IMR-90 (cell line): ENCODE measurements around the gene ARHGEF1. TPM values are rescaled to one million over a fixed set of nuclear protein-coding genes. Genes with fewer than 3 reads are reported as not detected.
"Not testable (repeated sequence)": the region's sequence is repeated elsewhere in the genome, so short reads cannot be mapped to it uniquely, and the experiment has no call there.

Experiments used
- ATAC-seq: fragments of 200-7000 bp; cut with Tn5 transposase; 2 replicates; pipeline ENCODE4 v1.9.1; 2020; ENCODE audit warnings: low read depth, mild to moderate bottlenecking, moderate library complexity
- BruUV-seq: library from RNA; stranded (reverse); fragments of 400-500 nt; replicated peaks from 2 replicates; lab custom pipeline; 2021; lab: Mats Ljungman, UMichigan
- CTCF ChIA-PET: fragments of 300-600 bp; formaldehyde crosslinking; extraction: SDS; loops from one replicate; lab custom pipeline; 2021; ENCODE audit warnings: antibody characterized with exemption; lab: Yijun Ruan, JAX
- POLR2A ChIA-PET: fragments of 300-600 bp; sonication (Branson Sonifier 250); formaldehyde crosslinking; loops from one replicate; lab custom pipeline; 2022; ENCODE audit warnings: antibody characterized with exemption; ENCODE audit not compliant: unreplicated experiment; lab: Charles Lee
- DNase-seq: peaks from one replicate; pipeline ENCODE4 v3.0.0; 2013
- H2AFZ ChIP-seq: replicated peaks from 2 replicates; pipeline ENCODE3; 2013; ENCODE audit warnings: low read length, mild to moderate bottlenecking; ENCODE audit not compliant: poor library complexity
- H2AK5ac ChIP-seq: 2 replicates; pipeline ENCODE4 v1.6.1; 2013; ENCODE audit warnings: low read depth, low read length, inconsistent platforms
- H2AK9ac ChIP-seq: replicated peaks from 2 replicates; pipeline ENCODE3; 2013; ENCODE audit warnings: mild to moderate bottlenecking, low read depth, low read length, moderate library complexity; ENCODE audit not compliant: poor library complexity
- H2BK120ac ChIP-seq: 2 replicates; pipeline ENCODE4 v1.6.1; 2013; ENCODE audit warnings: low read depth, low read length, inconsistent platforms
- H2BK15ac ChIP-seq: 3 replicates; pipeline ENCODE4 v1.6.1; 2013; ENCODE audit warnings: low read depth, low read length, inconsistent platforms
- H2BK20ac ChIP-seq: 2 replicates; pipeline ENCODE4 v1.6.1; 2013; ENCODE audit warnings: low read depth, mild to moderate bottlenecking, inconsistent platforms, low read length, moderate library complexity
- H2BK5ac ChIP-seq: 2 replicates; pipeline ENCODE4 v1.6.1; 2013; ENCODE audit warnings: mild to moderate bottlenecking, low read depth, low read length, inconsistent platforms; ENCODE audit not compliant: poor library complexity, severe bottlenecking
- H3K14ac ChIP-seq: replicated peaks from 2 replicates; pipeline ENCODE4 v1.6.1; 2013; ENCODE audit warnings: low read depth, low read length, inconsistent platforms
- H3K18ac ChIP-seq: 2 replicates; pipeline ENCODE4 v1.6.1; 2013; ENCODE audit warnings: low read depth, low read length, control low read depth
- H3K23ac ChIP-seq: 2 replicates; pipeline ENCODE4 v1.6.1; 2013; ENCODE audit warnings: low read depth, low read length, inconsistent platforms
- H3K27ac ChIP-seq: 2 replicates; pipeline ENCODE4 v1.5.1; 2013; ENCODE audit warnings: mild to moderate bottlenecking, control low read depth, low read length; ENCODE audit not compliant: insufficient read depth
- H3K27me3 ChIP-seq: 2 replicates; pipeline ENCODE4 v1.6.1; 2013; ENCODE audit warnings: low read length; ENCODE audit not compliant: control insufficient read depth, insufficient read depth
- H3K36me3 ChIP-seq: 2 replicates; pipeline ENCODE4 v1.6.1; 2013; ENCODE audit warnings: low read length, mixed read lengths; ENCODE audit not compliant: control insufficient read depth, insufficient read depth
- H3K4ac ChIP-seq: 2 replicates; pipeline ENCODE4 v1.6.1; 2013; ENCODE audit warnings: low read depth, low read length, inconsistent platforms
- H3K4me1 ChIP-seq: 2 replicates; pipeline ENCODE4 v1.6.1; 2013; ENCODE audit warnings: low read length, mixed read lengths; ENCODE audit not compliant: control insufficient read depth, insufficient read depth
- H3K4me2 ChIP-seq: 2 replicates; pipeline ENCODE4 v1.6.1; 2013; ENCODE audit warnings: low read depth, mild to moderate bottlenecking, control low read depth, low read length, moderate library complexity
- H3K4me3 ChIP-seq: 2 replicates; pipeline ENCODE4 v1.5.1; 2013; ENCODE audit warnings: low read depth, mild to moderate bottlenecking, control low read depth, low read length, moderate library complexity; ENCODE audit not compliant: insufficient read depth
- H3K56ac ChIP-seq: 2 replicates; pipeline ENCODE4 v1.6.1; 2013; ENCODE audit warnings: low read length, inconsistent platforms; ENCODE audit not compliant: insufficient read depth; ENCODE audit errors: extremely low read depth
- H3K79me1 ChIP-seq, 2 experiments: 2 replicates each; pipeline ENCODE4 v1.6.1; 2013; ENCODE audit warnings: low read length in 2 of 2, inconsistent platforms in 1 of 2, low read depth in 1 of 2
- H3K9ac ChIP-seq: 2 replicates; pipeline ENCODE4 v1.6.1; 2013; ENCODE audit warnings: low read depth, low read length, control low read depth
- H3K9me1 ChIP-seq: 2 replicates; pipeline ENCODE4 v1.6.1; 2013; ENCODE audit warnings: low read length, inconsistent platforms; ENCODE audit not compliant: insufficient read depth
- H3K9me3 ChIP-seq: 2 replicates; pipeline ENCODE4 v1.6.1; 2013; ENCODE audit warnings: low read length; ENCODE audit not compliant: control insufficient read depth, insufficient read depth
- H4K20me1 ChIP-seq: 2 replicates; pipeline ENCODE4 v1.6.1; 2013; ENCODE audit warnings: low read length, inconsistent platforms; ENCODE audit not compliant: insufficient read depth
- H4K5ac ChIP-seq: 2 replicates; pipeline ENCODE4 v1.6.1; 2013; ENCODE audit warnings: mild to moderate bottlenecking, low read depth, low read length, control low read depth
- H4K8ac ChIP-seq, 2 experiments: 2 replicates each; pipeline ENCODE4 v1.6.1; 2013; ENCODE audit warnings: low read depth in 2 of 2, low read length in 2 of 2, control low read depth in 1 of 2, inconsistent platforms in 1 of 2
- H4K91ac ChIP-seq: 2 replicates; pipeline ENCODE4 v1.6.1; 2013; ENCODE audit warnings: low read depth, low read length, inconsistent platforms; ENCODE audit not compliant: insufficient read depth
- dilution Hi-C: fragments of 300-500 bp; cut with HindIII; formaldehyde crosslinking; loops from one replicate; pipeline ENCODE4 v1.14.3; 2018; ENCODE audit warnings: low sequenced_read_pairs; ENCODE audit not compliant: unreplicated experiment
- in situ Hi-C: fragments of 300-500 bp; cut with MboI; formaldehyde crosslinking; loops from 3 replicates; pipeline ENCODE4 v1.14.3; 2019; ENCODE audit warnings: low sequenced_read_pairs, inconsistent platforms, mixed read lengths
- intact Hi-C: fragments of 100-400 bp; cut with micrococcal nuclease; formaldehyde crosslinking; loops from 2 replicates; pipeline ENCODE4 v1.10.0; 2022
- polyA plus RNA-seq, 3 experiments: library from polyadenylated mRNA; depleted of rRNA; stranded (reverse); fragments of >200 nt; gene quantifications; 2 replicates each; pipeline ENCODE4 v1.2.3, GENCODE V29; 2012; ENCODE audit warnings: low replicate concordance in 1 of 3
- total RNA-seq: library from RNA; depleted of rRNA; stranded (reverse); fragments of >200 nt; gene quantifications from 2 replicates; pipeline ENCODE4 v1.2.3, GENCODE V29; 2012

Gene ARHGEF1
- total and polyA plus RNA-seq, 2 of the 4 experiments (the other 2 are of a cell fraction) = 11.5 to 47.1 TPM

GRCh38 chr19:41939209-41939608, 56.2 kb downstream of the ARHGEF1 start:
- H2BK5ac ChIP-seq, H3K9me3 ChIP-seq, ATAC-seq, H2AK9ac ChIP-seq, H3K4me1 ChIP-seq, H3K36me3 ChIP-seq, H3K4me3 ChIP-seq, H2AK5ac ChIP-seq, H3K27ac ChIP-seq, H2BK15ac ChIP-seq, BruUV-seq, H3K9ac ChIP-seq, H2BK120ac ChIP-seq, H3K79me1 ChIP-seq, H3K9me1 ChIP-seq, H3K18ac ChIP-seq, H3K4ac ChIP-seq, dilution Hi-C loops, intact Hi-C loops, H4K91ac ChIP-seq, H2AFZ ChIP-seq, H4K8ac ChIP-seq, H2BK20ac ChIP-seq, H3K56ac ChIP-seq, POLR2A ChIA-PET, H3K23ac ChIP-seq, H3K14ac ChIP-seq, DNase-seq, H4K20me1 ChIP-seq, H3K4me2 ChIP-seq, CTCF ChIA-PET, in situ Hi-C loops, H4K5ac ChIP-seq: not testable (repeated sequence)
- peaks cover 22% of the 10 kb centered on the region for H3K27me3 ChIP-seq
